ENCODE results near the gene ROS1.

The ROS1 gene

GRCh38 chr6:117409863-117410262 lies 15.9 kb downstream of the ROS1 start:
- Mint-ChIP-seq H3K36me3 (ENCODE audit: low read depth) (no peaks in the 10 kb centered on the region), H3K9me3 (no peaks in the 10 kb centered on the region), H3K4me1 (no peaks in the 10 kb centered on the region), H3K4me3 (no peak overlapping the region), H3K27ac (no peak overlapping the region), H3K27me3 (peaks cover 20% of the 10 kb centered on the region)
- ATAC-seq (no peak), DNase-seq (no peak)

GRCh38 chr6:117409420-117409819 lies 16.3 kb downstream of the ROS1 start:
- Mint-ChIP-seq H3K4me1 (no peaks in the 10 kb centered on the region), H3K4me3 (no peak overlapping the region), H3K27ac (no peak overlapping the region), H3K9me3 (no peaks in the 10 kb centered on the region), H3K27me3 (peaks cover 20% of the 10 kb centered on the region), H3K36me3 (ENCODE audit: low read depth) (no peaks in the 10 kb centered on the region)
- DNase-seq (no peak), ATAC-seq (no peak)

- H3K9me3 Mint-ChIP-seq, result no peaks in the 10 kb centered on the region
- ATAC-seq (no peak), DNase-seq (no peak)
- H3K27ac Mint-ChIP-seq, result no peak overlapping the region
- H3K27me3 Mint-ChIP-seq, result peaks cover 9% of the 10 kb centered on the region
- no peaks in the 10 kb centered on the region for H3K4me1 Mint-ChIP-seq
- H3K36me3 Mint-ChIP-seq (ENCODE audit: low read depth), result no peaks in the 10 kb centered on the region
- H3K4me3 Mint-ChIP-seq, result no peak overlapping the region
Observed at GRCh38 chr6:117404548-117404947, 21.2 kb downstream of the ROS1 start.

GRCh38 chr6:117401799-117402198 lies 23.9 kb downstream of the ROS1 start:
- H3K4me3 Mint-ChIP-seq, result no peak overlapping the region
- DNase-seq (no peak), ATAC-seq (no peak)
- H3K27me3 Mint-ChIP-seq, result peaks cover 1% of the 10 kb centered on the region
- no peaks in the 10 kb centered on the region for H3K9me3 Mint-ChIP-seq
- H3K27ac Mint-ChIP-seq, result no peak overlapping the region
- no peaks in the 10 kb centered on the region for H3K36me3 Mint-ChIP-seq (ENCODE audit: low read depth)
- no peaks in the 10 kb centered on the region for H3K4me1 Mint-ChIP-seq

DNA sequence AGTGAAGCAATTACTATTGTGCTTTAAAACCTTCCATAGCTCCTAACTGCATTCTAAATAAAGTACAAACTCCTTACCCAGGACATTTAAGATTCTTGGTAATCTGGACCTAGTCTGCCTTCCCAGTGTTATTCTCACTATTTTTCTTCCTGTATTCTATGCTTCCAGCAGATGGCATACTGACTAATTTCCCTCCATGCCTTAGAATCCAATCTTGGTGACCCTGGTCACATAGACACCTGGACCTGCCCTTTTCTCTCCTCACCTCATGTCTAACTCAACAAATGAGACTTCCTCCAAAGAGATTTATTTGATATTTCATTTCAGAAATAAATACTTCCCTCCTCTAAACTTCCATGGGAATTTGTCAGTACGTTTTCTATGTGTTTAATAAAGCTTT lies 25.8 kb downstream of the ROS1 start:
- ATAC-seq (no peak), DNase-seq (no peak)
- peaks cover 2% of the 10 kb centered on the region for H3K27me3 Mint-ChIP-seq
- no peaks in the 10 kb centered on the region for H3K9me3 Mint-ChIP-seq
- H3K36me3 Mint-ChIP-seq (ENCODE audit: low read depth), result no peaks in the 10 kb centered on the region
- H3K4me3 Mint-ChIP-seq, result no peak overlapping the region
- H3K27ac Mint-ChIP-seq, result no peak overlapping the region
- H3K4me1 Mint-ChIP-seq, result no peaks in the 10 kb centered on the region

GRCh38 chr6:117399126-117399525 lies 26.6 kb downstream of the ROS1 start:
- H3K4me3 Mint-ChIP-seq, result no peak overlapping the region
- H3K27me3 Mint-ChIP-seq, result peaks cover 2% of the 10 kb centered on the region
- H3K4me1 Mint-ChIP-seq, result no peaks in the 10 kb centered on the region
- DNase-seq (no peak), ATAC-seq (no peak)
- H3K36me3 Mint-ChIP-seq (ENCODE audit: low read depth), result no peaks in the 10 kb centered on the region
- no peaks in the 10 kb centered on the region for H3K9me3 Mint-ChIP-seq
- no peak overlapping the region for H3K27ac Mint-ChIP-seq

DNA sequence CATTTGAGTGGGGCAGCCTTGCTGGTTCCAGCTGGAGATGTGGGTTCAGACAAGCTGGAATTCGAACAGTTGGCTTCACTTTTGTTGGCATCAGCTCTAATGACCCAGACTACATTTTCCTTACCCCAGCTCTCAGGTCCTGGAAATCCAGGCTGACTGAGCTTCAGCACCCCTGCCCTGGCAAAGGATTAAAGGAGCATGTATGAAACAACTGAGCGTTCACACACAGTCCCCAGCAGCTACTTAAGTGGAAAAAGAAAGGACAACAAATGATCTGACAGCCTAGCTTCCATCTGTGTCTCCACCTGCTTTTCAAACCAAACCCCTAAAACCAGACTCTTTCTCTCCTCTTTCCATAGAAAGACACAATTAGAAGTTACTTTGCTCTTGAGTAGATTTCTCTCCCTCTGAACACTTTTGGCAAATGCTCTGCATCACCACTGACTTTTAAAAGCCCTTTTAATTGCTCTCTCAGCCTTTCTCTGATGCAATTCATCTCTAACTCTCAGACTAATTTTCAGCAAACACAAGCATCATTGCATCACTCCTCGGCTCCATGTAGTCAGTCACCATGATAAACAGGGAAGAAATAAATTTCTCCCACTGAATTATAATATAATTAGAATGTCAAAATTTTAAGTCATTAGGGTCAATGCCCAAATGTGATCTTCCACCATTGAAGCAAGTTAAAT lies 28.1 kb downstream of the ROS1 start:
- no peak for ATAC-seq
- Mint-ChIP-seq H3K36me3 (ENCODE audit: low read depth) (no peaks in the 10 kb centered on the region), H3K4me1 (no peaks in the 10 kb centered on the region), H3K4me3 (no peak overlapping the region), H3K27ac (no peak overlapping the region), H3K9me3 (no peaks in the 10 kb centered on the region), H3K27me3 (peaks cover 2% of the 10 kb centered on the region)
- no peak for DNase-seq

DNA sequence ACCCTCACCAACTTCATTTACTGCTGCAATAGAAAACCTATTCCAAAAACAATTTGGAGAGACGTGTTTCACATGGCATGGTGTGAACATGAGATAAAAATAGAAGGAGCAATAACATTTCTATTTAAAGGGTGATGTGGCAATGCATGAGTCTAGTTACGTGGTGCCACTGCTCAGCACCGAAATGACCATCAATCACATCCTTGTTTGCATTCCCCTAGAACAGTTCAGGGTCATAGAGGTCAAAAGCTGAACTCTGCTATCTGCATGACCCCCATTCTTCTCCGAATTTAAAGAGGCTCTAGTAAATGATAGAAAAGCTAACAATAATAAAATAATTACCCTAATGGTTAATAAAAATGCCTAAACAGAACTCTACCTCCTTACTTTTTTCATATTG lies 29.5 kb downstream of the ROS1 start:
- no peaks in the 10 kb centered on the region for H3K9me3 Mint-ChIP-seq
- no peaks in the 10 kb centered on the region for H3K4me1 Mint-ChIP-seq
- peaks cover 4% of the 10 kb centered on the region for H3K27me3 Mint-ChIP-seq
- no peak overlapping the region for H3K4me3 Mint-ChIP-seq
- ATAC-seq, result no peak
- no peaks in the 10 kb centered on the region for H3K36me3 Mint-ChIP-seq (ENCODE audit: low read depth)
- DNase-seq, result no peak
- H3K27ac Mint-ChIP-seq, result no peak overlapping the region

GRCh38 chr6:117395164-117395563 lies 30.6 kb downstream of the ROS1 start:
- H3K4me3 Mint-ChIP-seq, result no peak overlapping the region
- no peaks in the 10 kb centered on the region for H3K4me1 Mint-ChIP-seq
- no peak overlapping the region for H3K27ac Mint-ChIP-seq
- no peaks in the 10 kb centered on the region for H3K9me3 Mint-ChIP-seq
- ATAC-seq (no peak), DNase-seq (no peak)
- H3K36me3 Mint-ChIP-seq (ENCODE audit: low read depth), result no peaks in the 10 kb centered on the region
- peaks cover 5% of the 10 kb centered on the region for H3K27me3 Mint-ChIP-seq

DNA sequence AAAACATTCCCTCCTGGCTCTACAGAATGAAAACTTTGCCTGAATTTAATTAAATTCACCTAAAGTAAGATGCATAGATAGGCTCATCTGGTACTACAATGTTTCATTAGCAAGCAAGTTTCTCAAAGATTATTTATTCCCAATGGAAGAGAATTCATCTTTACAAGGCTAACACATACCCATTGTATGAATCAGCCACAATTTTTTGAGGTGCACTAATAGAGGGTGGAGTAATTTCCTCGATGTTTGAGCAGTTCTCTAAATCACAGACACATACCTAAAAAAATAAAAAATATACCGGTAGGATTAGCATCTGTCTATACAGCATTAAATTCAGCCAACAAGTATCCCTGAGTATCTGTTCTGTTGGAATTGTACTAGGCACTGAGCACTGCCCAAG lies 32.7 kb downstream of the ROS1 start:
- H3K36me3 Mint-ChIP-seq (ENCODE audit: low read depth), result no peaks in the 10 kb centered on the region
- H3K27me3 Mint-ChIP-seq, result peaks cover 5% of the 10 kb centered on the region
- no peaks in the 10 kb centered on the region for H3K4me1 Mint-ChIP-seq
- DNase-seq (no peak), ATAC-seq (no peak)
- H3K9me3 Mint-ChIP-seq, result no peaks in the 10 kb centered on the region
- no peak overlapping the region for H3K4me3 Mint-ChIP-seq
- no peak overlapping the region for H3K27ac Mint-ChIP-seq

DNA sequence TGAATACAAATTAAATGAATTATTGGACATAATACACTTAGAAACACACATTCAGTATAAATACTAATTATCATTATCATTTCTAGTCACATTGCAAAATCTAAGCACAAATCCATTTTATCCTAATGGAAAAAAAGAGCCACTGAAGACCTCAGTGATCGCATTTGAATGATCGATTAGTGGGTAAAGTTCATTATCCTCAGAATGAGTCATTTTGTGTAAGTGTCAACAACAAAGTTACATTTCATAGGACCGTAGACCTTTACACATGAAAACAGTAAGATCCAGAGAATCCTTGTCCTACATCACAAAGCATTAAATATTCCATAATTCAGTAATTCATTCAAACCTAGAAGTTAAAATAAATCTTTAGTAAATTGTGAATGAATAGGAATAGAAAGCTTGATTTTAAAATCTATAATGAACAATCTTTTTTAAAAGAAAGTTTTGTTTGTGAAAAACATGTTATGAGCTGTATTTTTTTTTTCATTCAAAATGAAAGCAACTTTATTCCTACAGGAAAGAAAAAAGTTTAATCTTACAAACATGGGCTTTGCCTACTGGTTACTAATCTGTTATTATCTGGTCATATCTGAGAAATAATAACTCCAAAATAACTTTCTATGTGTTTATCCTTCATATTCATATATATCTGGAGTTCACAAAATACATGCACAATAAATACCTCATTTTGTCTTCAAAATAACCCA lies 33.7 kb downstream of the ROS1 start:
- no peaks in the 10 kb centered on the region for H3K4me1 Mint-ChIP-seq
- H3K27me3 Mint-ChIP-seq, result peaks cover 5% of the 10 kb centered on the region
- DNase-seq (no peak), ATAC-seq (no peak)
- H3K4me3 Mint-ChIP-seq, result no peak overlapping the region
- H3K9me3 Mint-ChIP-seq, result no peaks in the 10 kb centered on the region
- no peaks in the 10 kb centered on the region for H3K36me3 Mint-ChIP-seq (ENCODE audit: low read depth)
- H3K27ac Mint-ChIP-seq, result no peak overlapping the region

GRCh38 chr6:117389227-117390057 lies 36.3 kb downstream of the ROS1 start:
- DNase-seq (no peak), ATAC-seq (no peak)
- Mint-ChIP-seq H3K36me3 (ENCODE audit: low read depth) (no peaks in the 10 kb centered on the region), H3K4me3 (no peak overlapping the region), H3K27ac (no peak overlapping the region), H3K4me1 (no peaks in the 10 kb centered on the region), H3K27me3 (peaks cover 15% of the 10 kb centered on the region), H3K9me3 (no peaks in the 10 kb centered on the region)

- no peaks in the 10 kb centered on the region for H3K9me3 Mint-ChIP-seq
- peaks cover 20% of the 10 kb centered on the region for H3K27me3 Mint-ChIP-seq
- no peak overlapping the region for H3K4me3 Mint-ChIP-seq
- ATAC-seq (no peak), DNase-seq (no peak)
- no peak overlapping the region for H3K27ac Mint-ChIP-seq
- H3K4me1 Mint-ChIP-seq, result no peaks in the 10 kb centered on the region
- H3K36me3 Mint-ChIP-seq (ENCODE audit: low read depth), result no peaks in the 10 kb centered on the region
Observed at GRCh38 chr6:117387454-117387974, 38.2 kb downstream of the ROS1 start.

- no peaks in the 10 kb centered on the region for H3K9me3 Mint-ChIP-seq
- no peak overlapping the region for H3K27ac Mint-ChIP-seq
- H3K4me3 Mint-ChIP-seq, result no peak overlapping the region
- no peak for ATAC-seq
- H3K36me3 Mint-ChIP-seq (ENCODE audit: low read depth), result no peaks in the 10 kb centered on the region
- no peak for DNase-seq
- H3K4me1 Mint-ChIP-seq, result no peaks in the 10 kb centered on the region
- peaks cover 19% of the 10 kb centered on the region for H3K27me3 Mint-ChIP-seq
Observed at GRCh38 chr6:117384659-117385058, 41.1 kb downstream of the ROS1 start.

- DNase-seq (no peak), ATAC-seq (no peak)
- Mint-ChIP-seq H3K4me3 (no peak overlapping the region), H3K27ac (no peak overlapping the region), H3K27me3 (peaks cover 19% of the 10 kb centered on the region), H3K9me3 (no peaks in the 10 kb centered on the region), H3K4me1 (no peaks in the 10 kb centered on the region), H3K36me3 (ENCODE audit: low read depth) (no peaks in the 10 kb centered on the region)
Observed at GRCh38 chr6:117381749-117382148, 44.0 kb downstream of the ROS1 start.
